CD4-positive, alpha-beta T cell treated with Interleukin-21 for 1 hour (primary cell): Measurements from ENCODE around the gene DNAH14.
"Not testable (repeated sequence)": the region's sequence is repeated elsewhere in the genome, so short reads cannot be mapped to it uniquely, and the experiment has no call there.

Source experiments
- DNase-seq: peaks from one replicate; pipeline ENCODE4 v3.0.0-alpha.2; 2020

DNAH14 gene

DNA sequence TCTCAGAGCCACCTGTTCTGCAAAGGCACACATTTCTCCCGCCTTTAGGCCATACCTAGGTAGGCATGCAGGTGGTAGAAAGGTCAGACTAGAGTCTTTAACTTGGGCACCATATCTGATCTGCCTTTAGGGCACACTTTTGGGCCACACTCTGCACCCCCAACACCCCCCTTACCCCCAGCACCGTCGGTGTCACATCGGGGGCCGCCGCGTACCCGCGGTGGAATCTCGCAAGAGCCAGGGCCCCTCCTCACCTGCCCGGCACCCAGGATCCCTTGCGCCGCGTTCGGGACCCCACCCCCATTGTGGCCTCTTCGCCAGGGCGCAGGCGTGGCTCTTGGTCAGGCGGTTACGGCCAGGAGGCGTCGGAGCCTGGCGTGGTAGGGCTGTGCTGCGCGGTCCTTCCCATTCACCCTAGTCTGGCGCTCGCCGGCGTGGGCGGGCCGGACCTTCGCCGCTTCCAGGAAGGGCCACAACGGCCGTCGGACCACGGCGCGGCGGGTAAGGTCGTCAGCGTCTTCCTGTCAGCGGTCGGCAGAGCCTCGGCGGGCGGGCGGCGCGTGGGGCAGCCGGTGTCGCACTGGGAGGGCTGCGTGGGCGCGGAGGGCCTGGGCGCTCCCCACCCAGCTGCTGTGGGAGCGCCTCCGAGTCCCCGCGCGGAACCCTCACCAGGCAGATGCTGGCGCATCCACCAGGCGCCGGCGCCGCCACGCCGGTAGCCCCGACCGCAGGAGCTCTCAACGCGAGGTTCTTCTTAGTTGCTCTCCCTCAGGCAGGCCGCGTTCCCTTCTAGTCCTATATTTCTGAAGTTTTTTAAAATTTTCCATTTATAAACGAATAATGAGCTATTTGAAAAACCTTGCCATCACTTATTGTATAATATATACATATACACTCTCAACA is at the start of gene DNAH14:
Gene DNAH14, plus strand, starts transcription at position 341 of the 903 bp plus-strand sequence. CDS start 23,028 bp downstream, outside the sequence.
- DNase-seq = no peak

GRCh38 chr1:224880593-224881307 is 48.7 kb upstream of the DNAH14 start:
- DNase-seq = no peak

DNA sequence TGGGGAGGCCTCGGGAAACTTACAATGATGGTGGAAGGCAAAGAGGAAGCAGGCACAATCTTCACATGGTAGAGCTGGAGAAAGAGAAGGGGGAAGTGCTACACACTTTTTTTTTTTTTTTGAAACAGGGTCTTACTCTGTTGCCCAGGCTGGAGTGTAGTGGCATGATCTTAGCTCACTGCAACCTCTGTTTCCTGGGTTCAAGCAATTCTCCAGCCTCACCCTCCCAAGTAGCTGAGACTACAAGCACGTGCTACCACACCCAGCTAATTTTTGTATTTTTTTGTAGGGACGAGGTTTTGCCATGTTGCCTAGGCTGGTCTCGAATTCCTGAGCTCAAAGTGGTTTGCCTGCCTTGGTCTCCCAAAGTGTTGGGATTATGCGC is 48.2 kb upstream of the DNAH14 start:
- not testable (repeated sequence) for DNase-seq

DNA sequence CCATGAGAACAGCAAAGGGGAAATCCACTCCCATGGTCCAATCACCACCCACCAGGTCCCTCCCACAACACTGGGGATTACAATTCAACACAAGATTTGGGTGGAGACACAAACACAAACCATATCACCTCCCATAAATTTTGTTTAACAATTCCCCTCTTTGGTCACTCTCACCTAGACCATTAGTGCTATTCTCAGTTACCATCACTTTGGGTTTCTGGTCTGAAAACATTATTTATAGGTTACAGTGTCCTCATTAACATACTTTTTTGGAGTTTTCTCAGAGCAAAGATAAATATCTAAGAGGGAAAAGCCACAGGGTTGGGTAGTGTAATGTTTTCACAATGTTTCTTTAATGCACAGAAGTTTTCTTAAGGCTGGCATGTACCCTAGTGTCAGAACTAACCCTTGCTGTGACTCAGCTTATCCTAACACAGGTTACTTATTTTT is 47.7 kb upstream of the DNAH14 start:
- DNase-seq = no peak

DNA sequence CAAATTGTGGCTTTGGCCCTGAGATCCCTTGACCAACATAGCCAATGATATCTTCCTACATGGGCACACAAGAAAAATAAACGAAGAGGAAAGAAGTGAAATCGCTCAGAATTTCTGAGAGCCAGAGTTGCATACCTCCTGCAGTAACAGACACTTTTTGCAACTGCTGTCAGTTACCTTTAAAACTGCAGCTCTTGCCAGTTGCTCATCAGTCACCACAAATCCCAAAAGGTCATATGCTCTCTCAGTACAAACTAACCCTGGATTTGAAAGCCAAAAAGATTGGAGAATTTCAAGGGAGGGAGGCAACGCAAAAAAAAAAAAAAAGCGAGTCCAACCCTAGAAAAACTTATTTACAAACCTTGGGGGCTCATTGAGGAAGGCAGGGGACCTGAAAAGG is 47.2 kb upstream of the DNAH14 start:
- DNase-seq = no peak

GRCh38 chr1:224883091-224883490 is 46.4 kb upstream of the DNAH14 start:
- no peak for DNase-seq

DNA sequence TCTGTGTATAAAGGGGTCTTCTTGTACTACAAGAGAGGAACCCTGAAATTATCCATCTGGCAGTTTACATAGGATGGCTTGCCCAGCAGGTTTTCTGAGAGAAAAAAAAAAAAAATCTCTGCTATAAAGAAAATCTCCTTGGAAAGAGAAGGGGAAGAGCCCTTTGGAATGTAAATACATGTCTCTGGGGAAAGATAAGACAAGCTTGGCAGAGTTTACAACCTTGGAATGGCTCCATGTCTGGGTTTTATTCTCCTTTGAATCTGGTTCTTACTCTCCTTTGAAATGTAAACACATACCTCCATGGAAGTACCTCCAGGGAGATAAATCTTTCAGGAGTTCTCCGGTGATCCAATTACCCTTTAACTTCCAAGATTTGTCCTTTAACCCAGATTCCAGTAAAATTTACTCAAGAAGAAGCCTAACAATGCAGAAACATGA is 45.1 kb upstream of the DNAH14 start:
- no peak for DNase-seq

DNA sequence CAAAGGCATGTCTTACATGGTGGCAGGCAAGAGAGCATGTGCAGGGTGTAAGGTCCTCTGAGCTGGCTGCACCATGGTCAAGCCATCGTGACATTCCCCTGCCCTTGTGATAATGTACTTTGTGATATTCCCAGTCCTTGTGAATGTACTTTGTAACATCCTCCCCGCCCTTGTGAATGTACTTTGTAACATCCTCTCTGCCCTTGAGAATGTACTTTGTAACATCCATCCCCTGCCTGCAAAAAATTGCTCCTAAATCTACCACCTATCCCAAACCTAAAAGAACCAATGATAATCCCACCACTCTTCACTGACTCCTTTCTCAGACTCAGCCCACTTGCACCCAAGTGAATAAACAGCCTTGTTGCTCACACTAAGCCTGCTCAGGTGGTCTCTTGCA is 44.1 kb upstream of the DNAH14 start:
- not testable (repeated sequence) for DNase-seq

- DNase-seq = no peak
Observed at GRCh38 chr1:224894915-224895314, 34.6 kb upstream of the DNAH14 start.

- no peak for DNase-seq
Observed at GRCh38 chr1:224896130-224896781, 33.2 kb upstream of the DNAH14 start.

GRCh38 chr1:224897529-224898327 is 31.7 kb upstream of the DNAH14 start:
- DNase-seq = no peak

DNA sequence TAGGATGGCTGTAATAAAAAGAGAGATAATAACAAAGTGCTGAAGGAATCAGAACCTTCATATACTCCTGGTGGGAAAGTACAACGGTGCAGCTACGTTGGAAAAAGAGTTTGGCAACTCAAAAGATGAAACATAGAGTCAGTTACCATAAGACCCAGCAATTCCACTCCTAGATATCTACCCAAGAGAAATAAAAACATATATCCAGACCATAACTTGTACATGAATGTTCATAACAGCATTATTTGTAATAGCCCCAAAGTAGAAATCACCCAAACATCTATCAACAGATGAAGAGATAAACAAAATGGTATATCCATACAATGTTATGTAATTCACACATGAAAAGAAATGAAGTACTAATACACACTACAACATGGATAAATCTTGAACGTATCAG is 30.5 kb upstream of the DNAH14 start:
- no peak for DNase-seq

DNA sequence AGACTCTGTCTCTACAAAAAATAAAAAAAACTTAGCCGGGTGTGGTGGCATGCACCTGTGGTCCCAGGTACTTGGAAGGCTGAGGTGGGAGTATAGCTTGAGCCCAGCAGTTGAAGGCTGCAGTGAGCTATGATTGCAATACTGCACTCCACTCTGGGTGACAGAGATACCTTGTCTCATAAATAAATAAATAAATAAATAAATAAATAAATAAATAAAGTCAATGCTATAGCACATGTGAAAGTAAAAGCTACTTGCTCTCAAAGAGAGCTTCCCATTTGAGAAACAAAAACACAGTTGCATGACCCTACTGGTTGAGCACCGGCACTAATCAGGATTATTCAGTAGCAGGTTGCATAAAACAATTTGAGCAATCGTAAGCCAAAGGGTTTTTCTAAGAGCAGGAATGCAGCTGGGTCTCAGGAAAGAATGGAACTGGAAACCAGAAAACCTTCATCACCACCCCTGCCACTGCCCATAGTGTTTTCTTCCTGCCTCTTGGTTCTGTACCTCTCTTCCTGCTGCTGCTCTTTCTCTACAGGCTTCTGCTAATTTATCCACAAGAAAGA is 29.3 kb upstream of the DNAH14 start:
- DNase-seq = no peak

- DNase-seq = no peak
Observed at GRCh38 chr1:224901087-224901810, 28.2 kb upstream of the DNAH14 start.

DNA sequence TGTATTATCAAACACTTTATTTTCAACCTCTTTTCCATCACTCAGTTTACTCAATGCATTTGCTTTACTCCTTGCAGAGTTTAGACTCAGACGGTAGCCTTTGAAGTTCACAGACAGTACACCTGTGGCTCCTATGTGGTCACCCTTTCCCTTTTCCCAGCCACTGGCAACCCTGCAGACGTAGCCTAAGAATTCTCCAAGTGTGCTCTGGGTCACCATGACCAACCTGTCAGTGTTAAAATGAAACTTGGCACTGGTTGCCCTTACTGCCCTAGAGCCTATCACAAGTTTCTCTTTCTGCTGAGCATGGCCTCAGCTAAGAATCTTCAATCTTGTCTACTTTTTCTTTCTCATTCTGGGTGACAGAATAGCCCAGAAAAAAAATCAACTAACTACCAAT is 25.5 kb upstream of the DNAH14 start:
- no peak for DNase-seq

GRCh38 chr1:224906340-224906739 is 23.1 kb upstream of the DNAH14 start:
- DNase-seq = no peak

DNA sequence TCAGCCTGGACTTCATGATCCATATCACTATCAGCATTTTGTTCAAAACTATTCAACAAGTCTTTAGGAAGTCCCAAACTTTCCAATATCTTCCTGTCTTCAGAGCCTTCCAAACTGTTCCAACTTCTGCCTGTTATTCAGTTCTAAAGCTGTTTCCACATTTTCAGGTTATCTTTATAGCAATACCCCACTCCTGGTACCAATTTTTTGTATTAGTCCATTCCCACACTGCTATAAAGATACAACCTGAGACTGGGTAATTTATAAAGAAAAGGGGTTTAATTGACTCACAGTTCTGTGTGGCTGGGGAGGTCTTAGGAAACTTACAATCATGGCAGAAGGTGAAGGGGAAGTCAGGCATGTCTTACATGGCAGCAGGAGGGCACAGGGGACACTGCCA is 18.3 kb upstream of the DNAH14 start:
- no peak for DNase-seq

DNA sequence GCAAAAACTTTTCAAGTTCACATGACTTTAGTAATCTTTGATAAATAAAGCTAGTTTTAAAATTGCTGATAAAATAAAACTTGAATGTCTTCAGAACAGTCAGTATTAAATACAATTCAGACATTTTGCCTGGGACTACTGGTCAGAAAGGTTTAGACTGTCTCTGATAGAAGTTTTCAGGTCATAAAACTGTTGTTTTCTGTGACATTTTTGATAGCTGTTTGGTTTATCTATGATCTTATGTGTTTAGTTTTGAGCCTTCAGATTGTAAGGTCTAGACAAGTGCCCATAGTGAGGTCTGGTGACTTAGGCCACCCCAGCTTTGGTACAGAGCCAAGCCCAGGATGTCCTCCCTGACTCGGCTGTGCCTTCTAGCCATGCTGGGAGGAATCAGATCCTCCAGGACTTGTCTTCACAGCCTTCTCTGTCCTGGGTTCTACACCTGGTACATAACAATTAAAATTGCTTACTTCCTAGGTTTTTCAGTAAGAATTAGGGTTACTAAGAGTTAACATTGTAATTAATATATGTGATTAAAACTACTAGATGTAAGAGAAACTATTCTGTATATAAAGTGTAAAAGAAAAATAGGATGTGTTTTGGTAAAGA is 15.1 kb upstream of the DNAH14 start:
- DNase-seq = no peak

- DNase-seq = no peak
Observed at GRCh38 chr1:224919508-224919907, 10.0 kb upstream of the DNAH14 start.

- no peak for DNase-seq
Observed at GRCh38 chr1:224920930-224921329, 8.5 kb upstream of the DNAH14 start.

DNA sequence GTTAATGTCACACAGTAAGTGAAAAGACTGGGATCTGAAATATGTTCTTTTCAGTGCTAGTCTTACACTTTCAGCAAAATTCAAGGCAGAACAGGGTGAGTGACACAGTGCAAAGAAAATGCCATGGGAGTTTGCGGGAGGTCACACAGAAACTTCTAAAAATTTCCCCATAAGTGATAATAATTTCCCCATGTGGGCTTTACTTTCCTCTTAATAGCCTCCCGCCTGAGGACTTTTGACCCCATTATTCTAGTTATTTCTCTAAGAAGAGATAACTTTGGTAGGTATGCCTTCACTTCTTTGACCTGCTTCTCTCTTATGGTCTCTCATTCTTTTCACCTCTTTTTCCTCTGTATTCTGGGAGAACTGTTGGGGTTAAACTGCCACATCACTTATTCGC is 8.1 kb upstream of the DNAH14 start:
- DNase-seq = no peak
